Thoracic aorta (tissue), 2 donors: ENCODE results near the gene SYNDIG1. TPM values are rescaled to one million over a fixed set of nuclear protein-coding genes. Genes with fewer than 3 reads are reported as not detected.

Source experiments
- ATAC-seq: fragments of 150-250 bp; one replicate; pipeline ENCODE4 v1.8.0; 2017; ENCODE audit warnings: low read depth; ENCODE audit not compliant: insufficient number of reproducible peaks, low FRiP score
- DNase-seq: peaks from one replicate; pipeline ENCODE4 v3.0.0-alpha.2; 2020; ENCODE audit warnings: low spot score
- H3K27ac ChIP-seq, 2 donors: fragments of 200-600 bp; sonication (generic); 1 replicate in 1 of 2; 2 replicates in 1 of 2; pipeline ENCODE4 v1.5.1; 2016; ENCODE audit warnings: mild to moderate bottlenecking in 2 of 2, moderate library complexity in 2 of 2
- H3K27me3 ChIP-seq: fragments of 200-600 bp; sonication (generic); replicated peaks from 2 replicates; pipeline ENCODE4 v1.6.0; 2016; ENCODE audit warnings: mild to moderate bottlenecking; ENCODE audit not compliant: insufficient read depth
- H3K36me3 ChIP-seq: fragments of 200-600 bp; sonication (generic); one replicate; pipeline ENCODE4 v1.5.1; 2016
- H3K4me1 ChIP-seq, 2 donors: fragments of 200-600 bp; sonication (generic); 1 replicate in 1 of 2; 2 replicates in 1 of 2; pipeline versions ENCODE4 v1.5.1 to v1.6.0; 2016; ENCODE audit warnings: low read depth in 2 of 2, mild to moderate bottlenecking in 1 of 2; ENCODE audit not compliant: control insufficient read depth in 1 of 2
- H3K4me3 ChIP-seq: fragments of 200-600 bp; sonication (generic); 2 replicates; pipeline ENCODE4 v1.5.1; 2016; ENCODE audit warnings: mild to moderate bottlenecking
- H3K9me3 ChIP-seq: fragments of 200-600 bp; sonication (generic); 2 replicates; pipeline ENCODE4 v1.5.1; 2016
- total RNA-seq, 2 donors: library from RNA; depleted of rRNA; stranded (reverse); fragments of >200 nt; gene quantifications; one replicate each; pipeline versions ENCODE4 v1.1.0 to v1.2.3, GENCODE V29; 2016
- TF ChIP-seq, protein P1 (sequence below): fragments of 200-600 bp; sonication (generic); IDR thresholded peaks from one replicate; pipeline ENCODE4 v1.5.1; 2019; ENCODE audit warnings: antibody characterized with exemption

The SYNDIG1 gene
- total RNA-seq, 2 donors from 2014 or later: 1.8 to 5.4 TPM

DNA sequence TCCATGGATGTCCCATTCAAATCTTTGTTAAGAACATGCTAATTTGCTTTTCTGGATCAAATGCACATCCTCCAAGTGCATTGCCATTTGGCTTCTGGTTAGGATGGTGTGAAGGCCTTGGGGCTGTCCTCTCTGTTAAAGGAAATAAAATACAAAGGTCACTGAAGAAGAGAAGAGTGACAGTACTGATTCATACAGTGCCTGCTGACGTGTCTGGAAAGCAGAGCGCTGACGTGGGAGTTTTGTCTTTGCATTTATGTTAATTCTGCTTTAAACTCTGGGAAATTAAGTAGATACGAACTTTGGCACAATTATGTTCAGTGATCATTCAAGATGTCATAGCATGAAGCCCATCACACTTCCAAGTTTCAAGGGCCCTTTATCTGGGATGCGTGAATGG is 33.2 kb downstream of the SYNDIG1 start:
- ATAC-seq (no peak), DNase-seq (no peak)
- Histone ChIP-seq H3K27ac (no peak overlapping the region), H3K27me3 (no peaks in the 10 kb centered on the region), H3K9me3 (no peaks in the 10 kb centered on the region), H3K4me1 (peaks cover 0 to 21% of the 10 kb centered on the region in 2 donors), H3K4me3 (no peak overlapping the region), H3K36me3 (no peaks in the 10 kb centered on the region)
- TF ChIP-seq, protein P1, sequence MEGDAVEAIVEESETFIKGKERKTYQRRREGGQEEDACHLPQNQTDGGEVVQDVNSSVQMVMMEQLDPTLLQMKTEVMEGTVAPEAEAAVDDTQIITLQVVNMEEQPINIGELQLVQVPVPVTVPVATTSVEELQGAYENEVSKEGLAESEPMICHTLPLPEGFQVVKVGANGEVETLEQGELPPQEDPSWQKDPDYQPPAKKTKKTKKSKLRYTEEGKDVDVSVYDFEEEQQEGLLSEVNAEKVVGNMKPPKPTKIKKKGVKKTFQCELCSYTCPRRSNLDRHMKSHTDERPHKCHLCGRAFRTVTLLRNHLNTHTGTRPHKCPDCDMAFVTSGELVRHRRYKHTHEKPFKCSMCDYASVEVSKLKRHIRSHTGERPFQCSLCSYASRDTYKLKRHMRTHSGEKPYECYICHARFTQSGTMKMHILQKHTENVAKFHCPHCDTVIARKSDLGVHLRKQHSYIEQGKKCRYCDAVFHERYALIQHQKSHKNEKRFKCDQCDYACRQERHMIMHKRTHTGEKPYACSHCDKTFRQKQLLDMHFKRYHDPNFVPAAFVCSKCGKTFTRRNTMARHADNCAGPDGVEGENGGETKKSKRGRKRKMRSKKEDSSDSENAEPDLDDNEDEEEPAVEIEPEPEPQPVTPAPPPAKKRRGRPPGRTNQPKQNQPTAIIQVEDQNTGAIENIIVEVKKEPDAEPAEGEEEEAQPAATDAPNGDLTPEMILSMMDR: no peak

DNA sequence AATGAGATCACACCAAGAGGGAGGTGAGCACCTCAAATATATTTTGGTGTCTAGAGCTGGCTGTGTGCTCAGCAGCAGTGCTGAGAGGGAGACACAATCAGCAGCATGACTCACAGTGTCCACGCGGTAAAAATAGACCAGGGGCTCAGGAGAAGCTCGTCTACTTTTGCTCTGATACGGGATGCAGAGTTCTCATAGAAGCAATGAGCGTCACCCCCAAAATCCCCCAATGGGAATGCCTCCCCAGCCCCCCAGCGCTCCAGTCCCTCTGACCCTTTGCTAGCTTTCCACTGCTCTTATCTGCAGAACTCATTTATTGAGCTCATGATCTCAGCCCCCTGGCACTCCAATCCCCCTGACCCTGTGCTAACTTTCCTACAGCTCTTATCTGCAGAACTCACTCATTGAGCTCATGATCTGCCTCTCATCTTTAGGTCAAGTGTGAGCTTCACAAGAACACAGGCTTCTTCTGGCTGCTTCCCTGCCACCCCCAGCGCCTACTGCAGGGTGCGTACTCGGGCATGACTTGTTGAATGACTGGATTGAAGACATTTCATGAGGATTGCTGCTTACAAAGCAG is 34.0 kb downstream of the SYNDIG1 start:
- DNase-seq (no peak), ATAC-seq (peak; percentile 89)
- Histone ChIP-seq H3K4me3 (peak overlapping the region; percentile 10), H3K27me3 (no peaks in the 10 kb centered on the region), H3K4me1 (peaks cover 0 to 21% of the 10 kb centered on the region in 2 donors), H3K36me3 (no peaks in the 10 kb centered on the region), H3K9me3 (no peaks in the 10 kb centered on the region), H3K27ac (no peak overlapping the region)
- TF ChIP-seq, protein P1: no peak

- TF ChIP-seq, protein P1: no peak
- H3K4me3 ChIP-seq: no peak overlapping the region
- no peak for ATAC-seq
Measured at GRCh38 chr20:24504331-24505285, 35.2 kb downstream of the SYNDIG1 start.

DNA sequence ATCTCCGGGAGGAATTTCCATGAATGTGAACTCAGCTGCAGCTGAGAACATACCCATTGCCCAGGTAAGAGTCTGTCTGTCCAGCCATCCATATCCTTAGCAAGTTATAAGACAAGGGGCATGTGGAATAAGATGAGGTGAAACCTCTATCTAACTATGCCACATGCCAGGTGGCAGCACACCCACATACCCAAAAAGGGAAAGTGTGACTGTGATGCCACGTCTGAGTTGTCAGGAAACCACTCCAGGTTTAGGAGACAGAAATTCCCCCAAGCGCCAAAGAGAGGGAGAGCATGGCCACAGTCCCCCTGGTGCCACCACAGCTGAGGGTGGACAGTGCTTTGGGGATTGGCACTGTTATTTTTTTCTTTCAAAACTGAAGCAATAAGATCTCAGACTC is 36.7 kb downstream of the SYNDIG1 start:
- Histone ChIP-seq H3K4me3 (no peak overlapping the region), H3K4me1 (peaks cover 0 to 21% of the 10 kb centered on the region in 2 donors), H3K36me3 (no peaks in the 10 kb centered on the region), H3K27me3 (no peaks in the 10 kb centered on the region), H3K9me3 (no peaks in the 10 kb centered on the region), H3K27ac (no peak overlapping the region)
- ATAC-seq (no peak), DNase-seq (no peak)
- TF ChIP-seq, protein P1: no peak

More at GRCh38 chr20:24504331-24505285, 35.2 kb downstream of the SYNDIG1 start:
- H3K27ac ChIP-seq: no peak overlapping the region
- H3K9me3 ChIP-seq: no peaks in the 10 kb centered on the region
- H3K4me1 ChIP-seq: peaks cover 0 to 21% of the 10 kb centered on the region in 2 donors
- no peaks in the 10 kb centered on the region for H3K27me3 ChIP-seq
- H3K36me3 ChIP-seq: no peaks in the 10 kb centered on the region
- no peak for DNase-seq

- DNase-seq: no peak
- H3K9me3 ChIP-seq: no peaks in the 10 kb centered on the region
- TF ChIP-seq, protein P1: no peak
- peaks cover 0 to 21% of the 10 kb centered on the region in 2 donors for H3K4me1 ChIP-seq
- H3K4me3 ChIP-seq: no peak overlapping the region
- no peaks in the 10 kb centered on the region for H3K36me3 ChIP-seq
- ATAC-seq: no peak
- H3K27me3 ChIP-seq: no peaks in the 10 kb centered on the region
- H3K27ac ChIP-seq: no peak overlapping the region
Measured at GRCh38 chr20:24506696-24507095, 37.3 kb downstream of the SYNDIG1 start.
